A549 (cell line): ENCODE results near the gene DNAAF5. TPM values are rescaled to one million over a fixed set of nuclear protein-coding genes. Genes with fewer than 3 reads are reported as not detected.

Experiments
- ATAC-seq, 2 experiments: fragments of 200-7000 bp in 1 of 2; fragments of >200 bp in 1 of 2; cut with Nextera tagmentation in 1 of 2; cut with Tn5 transposase in 1 of 2; 3 replicates each; pipeline versions ENCODE4 v1.8.0 to v1.9.1; 2018 to 2020; ENCODE audit warnings: mild to moderate bottlenecking in 1 of 2, moderate library complexity in 1 of 2
- CTCF ChIA-PET: fragments of 300-600 bp; sonication (Branson Sonifier 250); formaldehyde crosslinking; extraction: SDS; loops from one replicate; lab custom pipeline; 2021; ENCODE audit warnings: antibody characterized with exemption, inconsistent platforms; lab: Yijun Ruan, JAX
- POLR2A ChIA-PET: fragments of 350-600 bp; formaldehyde crosslinking; extraction: SDS; loops from one replicate; lab custom pipeline; 2021; ENCODE audit warnings: antibody characterized with exemption, inconsistent platforms; lab: Yijun Ruan, JAX
- DNase-seq, 2 experiments: peaks; one replicate each; pipeline versions ENCODE4 v3.0.0 to v3.0.0-alpha.2; 2011 to 2016; ENCODE audit warnings: low read depth in 1 of 2, low spot score in 1 of 2
- FAIRE-seq: peaks from 2 replicates; lab custom pipeline; 2011; peaks lifted over from hg19 to GRCh38; lab: Jason Lieb, UNC
- H3K27ac ChIP-seq, 2 experiments: fragments of >200 bp; sonication (Bioruptor Twin); formaldehyde crosslinking; 3 replicates each; pipeline ENCODE4 v1.5.1; 2016 to 2017
- H3K4me1 ChIP-seq: fragments of >200 bp; sonication (Bioruptor Twin); formaldehyde crosslinking; 3 replicates; pipeline ENCODE4 v1.6.1; 2016
- H3K4me2 ChIP-seq: fragments of >200 bp; sonication (Bioruptor Twin); formaldehyde crosslinking; 3 replicates; pipeline ENCODE4 v1.6.1; 2016
- H3K4me3 ChIP-seq: fragments of >200 bp; sonication (Bioruptor Twin); formaldehyde crosslinking; 3 replicates; pipeline ENCODE4 v1.5.1; 2016
- H3K9me3 ChIP-seq: fragments of >200 bp; sonication (Bioruptor Twin); formaldehyde crosslinking; 3 replicates; pipeline ENCODE4 v1.6.1; 2016
- ATOH8 ChIP-seq: fragments of 250-450 bp; sonication (Bioruptor Pico); IDR thresholded peaks from 2 replicates; pipeline ENCODE4 v1.5.0; 2020; ENCODE audit warnings: low read depth, mild to moderate bottlenecking, moderate library complexity
- CBX2 ChIP-seq: fragments of 200-600 bp; sonication (generic); IDR thresholded peaks from 2 replicates; pipeline ENCODE4 v1.6.1; 2016; ENCODE audit warnings: low read depth, mild to moderate bottlenecking, borderline replicate concordance
- CBX8 ChIP-seq: fragments of 200-600 bp; sonication (generic); IDR thresholded peaks from 2 replicates; pipeline ENCODE4 v1.6.1; 2016
- CEBPB ChIP-seq, 2 experiments: fragments of >200 bp in 1 of 2; sonication (Bioruptor Twin) in 1 of 2; formaldehyde crosslinking in 1 of 2; IDR thresholded peaks; 2 replicates each; pipeline ENCODE4 v1.6.1; 2012 to 2016
- CHD2 ChIP-seq: fragments of 150-350 bp; IDR thresholded peaks from 2 replicates; pipeline ENCODE4 v1.6.1; 2014; ENCODE audit warnings: low read length; ENCODE audit not compliant: partially characterized antibody
- CTCF ChIP-seq: fragments of >200 bp; sonication (Bioruptor Twin); formaldehyde crosslinking; IDR thresholded peaks from 3 replicates; pipeline ENCODE4 v1.5.1; 2016
- EHF ChIP-seq: fragments of 250-450 bp; sonication (Bioruptor Pico); IDR thresholded peaks from 2 replicates; pipeline ENCODE4 v1.5.0; 2020; ENCODE audit warnings: mild to moderate bottlenecking
- EHMT2 ChIP-seq: fragments of 200-600 bp; sonication (generic); IDR thresholded peaks from 2 replicates; pipeline ENCODE4 v1.6.1; 2016; ENCODE audit warnings: antibody characterized with exemption, low read depth, mild to moderate bottlenecking, moderate library complexity
- ESRRA ChIP-seq: fragments of 150-350 bp; IDR thresholded peaks from 2 replicates; pipeline ENCODE4 v1.6.1; 2014; ENCODE audit warnings: mild to moderate bottlenecking, low read length, borderline replicate concordance
- FOSB ChIP-seq: fragments of 250-450 bp; sonication (Bioruptor Pico); IDR thresholded peaks from 2 replicates; pipeline ENCODE4 v1.5.0; 2020; ENCODE audit warnings: mild to moderate bottlenecking, moderate library complexity
- HDAC2 ChIP-seq: fragments of 200-600 bp; sonication (generic); IDR thresholded peaks from 2 replicates; pipeline ENCODE4 v1.6.1; 2016
- HOXA7 ChIP-seq: fragments of 250-450 bp; sonication (Bioruptor Pico); IDR thresholded peaks from 2 replicates; pipeline ENCODE4 v1.5.0; 2020; ENCODE audit warnings: mild to moderate bottlenecking, moderate library complexity
- JUNB ChIP-seq: fragments of >200 bp; sonication (Bioruptor Twin); formaldehyde crosslinking; IDR thresholded peaks from 2 replicates; pipeline ENCODE4 v1.6.1; 2016
- NPAS2 ChIP-seq: fragments of 250-450 bp; sonication (Bioruptor Pico); IDR thresholded peaks from 2 replicates; pipeline ENCODE4 v1.8.0; 2022; ENCODE audit warnings: mild to moderate bottlenecking, moderate library complexity, borderline replicate concordance
- NR3C1 ChIP-seq: fragments of >200 bp; sonication (Bioruptor Twin); formaldehyde crosslinking; IDR thresholded peaks from 3 replicates; pipeline ENCODE4 v1.6.1; 2017
- PBX3 ChIP-seq: IDR thresholded peaks from 2 replicates; pipeline ENCODE4 v1.6.1; 2012
- PHF8 ChIP-seq: fragments of 200-600 bp; sonication (generic); IDR thresholded peaks from 2 replicates; pipeline ENCODE4 v1.6.1; 2016; ENCODE audit warnings: low read depth, mild to moderate bottlenecking, antibody characterized with exemption, moderate library complexity, borderline replicate concordance
- POLR2A ChIP-seq: IDR thresholded peaks from 2 replicates; pipeline ENCODE4 v1.6.1; 2012; ENCODE audit warnings: mild to moderate bottlenecking, low read length
- RAD21 ChIP-seq, 2 experiments: fragments of >200 bp in 1 of 2; sonication (Bioruptor Twin) in 1 of 2; formaldehyde crosslinking in 1 of 2; IDR thresholded peaks in 1 of 2; conservative IDR thresholded peaks in 1 of 2; 2 replicates in 1 of 2; 3 replicates in 1 of 2; pipeline ENCODE4 v1.6.1; 2012 to 2018; ENCODE audit warnings: inconsistent platforms in 1 of 2
- RARB ChIP-seq: fragments of 250-450 bp; sonication (Bioruptor Pico); IDR thresholded peaks from 2 replicates; pipeline ENCODE4 v1.8.0; 2021; ENCODE audit warnings: mild to moderate bottlenecking, moderate library complexity
- RCOR1 ChIP-seq: fragments of 150-350 bp; IDR thresholded peaks from 2 replicates; pipeline ENCODE4 v1.6.1; 2014; ENCODE audit warnings: antibody characterized with exemption, low read length, low read depth
- SMC3 ChIP-seq: fragments of >200 bp; sonication (Bioruptor Twin); formaldehyde crosslinking; IDR thresholded peaks from 3 replicates; pipeline ENCODE4 v1.6.1; 2018; ENCODE audit warnings: inconsistent platforms
- USF2 ChIP-seq: fragments of 450-650 bp; IDR thresholded peaks from 2 replicates; pipeline ENCODE4 v1.6.1; 2014; ENCODE audit warnings: antibody characterized with exemption
- ZSCAN20 ChIP-seq: fragments of 250-450 bp; sonication (Bioruptor Pico); IDR thresholded peaks from 2 replicates; pipeline ENCODE4 v1.8.0; 2022; ENCODE audit warnings: mild to moderate bottlenecking, moderate library complexity
- WGBS: methylation state at CpG from one replicate; pipeline ENCODE4 v1.1.6; 2017; ENCODE audit errors: missing lambda C conversion rate; 5-methylcytosine and 5-hydroxymethylcytosine counted together
- polyA plus RNA-seq, 4 experiments: library from polyadenylated mRNA; depleted of rRNA in 3 of 4; stranded (reverse); fragments of >200 nt; fragmentation: RNase III in 1 of 4; extraction: RNeasy Plus Mini Kit Qiagen cat#74134 plus additional on column Dnase treatment in 1 of 4; gene quantifications; 2 replicates in 3 of 4; 3 replicates in 1 of 4; pipeline ENCODE4 v1.2.3, GENCODE V29; 2011 to 2017
- TF ChIP-seq, protein P1 (sequence below): IDR thresholded peaks from 2 replicates; pipeline ENCODE4 v1.6.1; 2012; ENCODE audit warnings: low read depth, borderline replicate concordance
- TF ChIP-seq, protein P2 (sequence below): fragments of 200-600 bp; sonication (generic); IDR thresholded peaks from 2 replicates; pipeline ENCODE4 v1.6.1; 2016; ENCODE audit warnings: antibody characterized with exemption, mild to moderate bottlenecking, moderate library complexity

DNAAF5 gene
- polyA plus RNA-seq, 2 of the 4 experiments (the other 2 are of a cell fraction) = 27.8 to 34.7 TPM

DNA sequence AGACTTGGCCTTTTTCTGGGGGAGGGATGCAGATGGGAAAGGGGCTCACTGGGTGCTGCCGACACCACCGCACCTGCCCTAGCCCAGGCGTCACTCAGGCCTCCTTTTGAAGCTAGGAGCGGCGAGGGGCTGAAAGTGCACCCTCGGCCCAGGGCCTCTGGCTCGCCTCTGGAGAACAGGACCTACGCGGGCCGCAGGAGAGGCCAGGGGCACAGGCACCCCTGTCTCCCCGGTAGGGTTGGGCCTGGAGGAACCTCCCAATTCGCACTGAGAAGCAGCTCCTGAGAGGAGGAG lies 47.1 kb downstream of the DNAAF5 start:
- Histone ChIP-seq H3K4me3 (no peak overlapping the region), H3K27ac (no peak overlapping the region), H3K4me1 (peaks cover 9% of the 10 kb centered on the region; the same call in 2 of the 3 replicates), H3K9me3 (no peaks in the 10 kb centered on the region), H3K4me2 (no peak overlapping the region)
- WGBS = 93% methylated on average over 12 of the region's 12 CpGs
- DNase-seq = no peak
- TF ChIP-seq PBX3 (no peak), USF2 (no peak), FOSB (no peak), HDAC2 (no peak)
- TF ChIP-seq, protein P1, sequence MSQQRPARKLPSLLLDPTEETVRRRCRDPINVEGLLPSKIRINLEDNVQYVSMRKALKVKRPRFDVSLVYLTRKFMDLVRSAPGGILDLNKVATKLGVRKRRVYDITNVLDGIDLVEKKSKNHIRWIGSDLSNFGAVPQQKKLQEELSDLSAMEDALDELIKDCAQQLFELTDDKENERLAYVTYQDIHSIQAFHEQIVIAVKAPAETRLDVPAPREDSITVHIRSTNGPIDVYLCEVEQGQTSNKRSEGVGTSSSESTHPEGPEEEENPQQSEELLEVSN = no peak
- ChIA-PET CTCF (interaction anchor here (0.6 to 3.7 kb wide), 21 partner anchors 9 to 456 kb away, joined by 3 to 19 read pairs (median 4); no protein-coding TSS in a partner anchor), POLR2A (no interaction called here)
- no peak for FAIRE-seq
- ATAC-seq = 0 out of 6 replicates have a peak, but pooled peaks of 1 of the 2 experiments have one; percentile 9

- DNase-seq (peak; percentile 52 to 53), ATAC-seq (peak; percentile 72 to 87; a peak in 5 of 6 replicates), FAIRE-seq (no peak)
- WGBS = 81% methylated on average over 26 of the region's 65 CpGs
- POLR2A ChIA-PET = no interaction called here
- Histone ChIP-seq H3K4me2 (no peak overlapping the region), H3K9me3 (no peaks in the 10 kb centered on the region), H3K27ac (no peak overlapping the region), H3K4me1 (peaks cover 9% of the 10 kb centered on the region; the same call in 2 of the 3 replicates), H3K4me3 (no peak overlapping the region)
- CTCF ChIA-PET = interaction anchor here (0.6 to 3.7 kb wide), 33 partner anchors 8 to 524 kb away, joined by 3 to 19 read pairs (median 4); no protein-coding TSS in a partner anchor
- TF ChIP-seq NPAS2 (no peak), RCOR1 (no peak), CBX8 (no peak), CEBPB (IDR thresholded peaks at IDR 0.05) (no peak), CBX2 (no peak), RARB (CRISPR knock-in tag) (no peak), EHF (CRISPR knock-in tag) (no peak), SMC3 (peak; percentile 72), HOXA7 (CRISPR knock-in tag) (no peak), JUNB (no peak), PHF8 (no peak), ATOH8 (CRISPR knock-in tag) (no peak), ZSCAN20 (no peak), EHMT2 (no peak), CHD2 (no peak), RAD21 (conservative IDR thresholded peaks at IDR 0.05 in 1 of 2, IDR thresholded peaks at IDR 0.05 in 1 of 2) (peak; percentile 76 to 81), CTCF (peak; percentile 80), POLR2A (no peak), ESRRA (no peak), NR3C1 (no peak)
- TF ChIP-seq, protein P2, sequence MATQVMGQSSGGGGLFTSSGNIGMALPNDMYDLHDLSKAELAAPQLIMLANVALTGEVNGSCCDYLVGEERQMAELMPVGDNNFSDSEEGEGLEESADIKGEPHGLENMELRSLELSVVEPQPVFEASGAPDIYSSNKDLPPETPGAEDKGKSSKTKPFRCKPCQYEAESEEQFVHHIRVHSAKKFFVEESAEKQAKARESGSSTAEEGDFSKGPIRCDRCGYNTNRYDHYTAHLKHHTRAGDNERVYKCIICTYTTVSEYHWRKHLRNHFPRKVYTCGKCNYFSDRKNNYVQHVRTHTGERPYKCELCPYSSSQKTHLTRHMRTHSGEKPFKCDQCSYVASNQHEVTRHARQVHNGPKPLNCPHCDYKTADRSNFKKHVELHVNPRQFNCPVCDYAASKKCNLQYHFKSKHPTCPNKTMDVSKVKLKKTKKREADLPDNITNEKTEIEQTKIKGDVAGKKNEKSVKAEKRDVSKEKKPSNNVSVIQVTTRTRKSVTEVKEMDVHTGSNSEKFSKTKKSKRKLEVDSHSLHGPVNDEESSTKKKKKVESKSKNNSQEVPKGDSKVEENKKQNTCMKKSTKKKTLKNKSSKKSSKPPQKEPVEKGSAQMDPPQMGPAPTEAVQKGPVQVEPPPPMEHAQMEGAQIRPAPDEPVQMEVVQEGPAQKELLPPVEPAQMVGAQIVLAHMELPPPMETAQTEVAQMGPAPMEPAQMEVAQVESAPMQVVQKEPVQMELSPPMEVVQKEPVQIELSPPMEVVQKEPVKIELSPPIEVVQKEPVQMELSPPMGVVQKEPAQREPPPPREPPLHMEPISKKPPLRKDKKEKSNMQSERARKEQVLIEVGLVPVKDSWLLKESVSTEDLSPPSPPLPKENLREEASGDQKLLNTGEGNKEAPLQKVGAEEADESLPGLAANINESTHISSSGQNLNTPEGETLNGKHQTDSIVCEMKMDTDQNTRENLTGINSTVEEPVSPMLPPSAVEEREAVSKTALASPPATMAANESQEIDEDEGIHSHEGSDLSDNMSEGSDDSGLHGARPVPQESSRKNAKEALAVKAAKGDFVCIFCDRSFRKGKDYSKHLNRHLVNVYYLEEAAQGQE = no peak
Measured at GRCh38 chr7:774161-775109, 47.9 kb downstream of the DNAAF5 start.
